SJCRH30 (cell line): ENCODE measurements around the gene SLC39A1. TPM values are rescaled to one million over a fixed set of nuclear protein-coding genes. Genes with fewer than 3 reads are reported as not detected.
"Not testable (repeated sequence)": the region's sequence is repeated elsewhere in the genome, so short reads cannot be mapped to it uniquely, and the experiment has no call there.

Experiments used
- DNase-seq, 2 experiments: peaks; one replicate each; pipeline ENCODE4 v3.0.0-alpha.2; 2015 to 2020
- H3K27ac ChIP-seq: fragments of 250-450 bp; sonication (Bioruptor Pico); 2 replicates; pipeline ENCODE4 v1.5.1; 2020; ENCODE audit warnings: mild to moderate bottlenecking, moderate library complexity
- H3K27me3 ChIP-seq: fragments of 250-450 bp; sonication (Bioruptor Pico); 2 replicates; pipeline ENCODE4 v1.5.1; 2020; ENCODE audit warnings: mild to moderate bottlenecking, moderate library complexity
- H3K36me3 ChIP-seq: fragments of 250-450 bp; sonication (Bioruptor Pico); 2 replicates; pipeline ENCODE4 v1.5.1; 2020; ENCODE audit warnings: mild to moderate bottlenecking, moderate library complexity
- H3K4me1 ChIP-seq: fragments of 250-450 bp; sonication (Bioruptor Pico); 2 replicates; pipeline ENCODE4 v1.5.1; 2020; ENCODE audit warnings: mild to moderate bottlenecking, moderate library complexity
- H3K4me3 ChIP-seq: fragments of 250-450 bp; sonication (Bioruptor Pico); 2 replicates; pipeline ENCODE4 v1.5.1; 2020; ENCODE audit warnings: mild to moderate bottlenecking, moderate library complexity
- H3K9me3 ChIP-seq: fragments of 250-450 bp; sonication (Bioruptor Pico); replicated peaks from 2 replicates; pipeline ENCODE4 v1.5.1; 2020; ENCODE audit warnings: mild to moderate bottlenecking, moderate library complexity
- total RNA-seq: library from RNA; depleted of rRNA; stranded (reverse); fragments of >200 nt; shearing (Covaris generic); gene quantifications from 2 replicates; pipeline ENCODE4 v1.2.3, GENCODE V29; 2014; rRNA removed

Gene SLC39A1
- total RNA-seq, 1 experiment from 2014 or later = 74.4 TPM

DNA sequence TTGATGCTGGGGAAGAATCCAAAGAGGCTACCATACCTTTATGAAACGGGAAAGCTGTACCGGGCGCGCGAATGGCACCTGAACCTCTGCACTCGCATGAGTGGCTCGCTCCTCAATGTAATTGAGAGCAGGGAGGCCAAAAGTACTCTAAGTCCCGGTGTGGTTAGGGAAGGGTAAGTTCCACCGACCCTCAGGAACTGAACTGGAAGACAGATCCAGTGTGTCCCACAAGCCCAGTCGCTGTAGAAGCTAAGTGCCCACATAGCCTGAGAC lies 41.6 kb downstream of the SLC39A1 start:
- Histone ChIP-seq H3K27me3 (no peaks in the 10 kb centered on the region), H3K27ac (peak overlapping the region; percentile 37; the same call in 1 of the 2 replicates), H3K4me3 (peak overlapping the region; percentile 66), H3K9me3 (no peaks in the 10 kb centered on the region), H3K36me3 (no peaks in the 10 kb centered on the region), H3K4me1 (peaks cover 13% of the 10 kb centered on the region)
- peak in 1 of 2 experiments; percentile 41 for DNase-seq

DNA sequence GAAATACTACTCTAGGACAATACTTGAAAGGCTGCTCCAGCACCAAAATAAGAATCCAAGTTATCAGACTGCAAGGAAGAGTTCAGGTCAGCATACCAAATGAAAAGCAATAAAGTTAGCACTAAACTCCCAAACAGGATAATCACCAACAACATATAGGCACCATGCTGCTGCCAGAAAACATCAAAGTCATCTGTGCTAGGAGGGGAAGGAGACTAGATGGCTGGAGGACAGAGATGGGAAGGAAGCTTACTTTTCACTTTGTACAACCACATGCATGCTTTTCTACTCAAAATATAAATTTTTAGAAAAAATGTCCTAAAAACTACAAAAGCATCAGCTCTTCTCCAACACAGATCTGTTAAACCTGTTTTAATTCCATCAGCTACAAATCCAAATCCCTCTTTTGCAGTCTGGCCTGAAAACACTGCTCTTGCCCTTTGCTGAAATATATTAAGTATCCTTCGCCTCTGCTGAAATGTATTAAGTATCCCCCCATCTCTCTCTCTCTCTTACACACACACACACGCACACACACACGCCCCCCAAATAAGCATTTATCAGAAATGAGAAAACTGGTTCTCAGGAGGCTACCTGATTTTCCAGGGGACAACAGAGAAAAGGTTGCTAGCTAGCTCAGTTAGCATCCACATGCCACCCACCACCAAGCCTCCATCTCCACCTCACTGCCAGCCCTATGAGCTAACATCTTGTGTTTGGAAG lies 42.1 kb downstream of the SLC39A1 start:
- no peaks in the 10 kb centered on the region for H3K9me3 ChIP-seq
- no peaks in the 10 kb centered on the region for H3K27me3 ChIP-seq
- no peaks in the 10 kb centered on the region for H3K36me3 ChIP-seq
- H3K27ac ChIP-seq = no peak overlapping the region
- peaks cover 13% of the 10 kb centered on the region for H3K4me1 ChIP-seq
- DNase-seq = no peak
- H3K4me3 ChIP-seq = peak overlapping the region; percentile 66

DNA sequence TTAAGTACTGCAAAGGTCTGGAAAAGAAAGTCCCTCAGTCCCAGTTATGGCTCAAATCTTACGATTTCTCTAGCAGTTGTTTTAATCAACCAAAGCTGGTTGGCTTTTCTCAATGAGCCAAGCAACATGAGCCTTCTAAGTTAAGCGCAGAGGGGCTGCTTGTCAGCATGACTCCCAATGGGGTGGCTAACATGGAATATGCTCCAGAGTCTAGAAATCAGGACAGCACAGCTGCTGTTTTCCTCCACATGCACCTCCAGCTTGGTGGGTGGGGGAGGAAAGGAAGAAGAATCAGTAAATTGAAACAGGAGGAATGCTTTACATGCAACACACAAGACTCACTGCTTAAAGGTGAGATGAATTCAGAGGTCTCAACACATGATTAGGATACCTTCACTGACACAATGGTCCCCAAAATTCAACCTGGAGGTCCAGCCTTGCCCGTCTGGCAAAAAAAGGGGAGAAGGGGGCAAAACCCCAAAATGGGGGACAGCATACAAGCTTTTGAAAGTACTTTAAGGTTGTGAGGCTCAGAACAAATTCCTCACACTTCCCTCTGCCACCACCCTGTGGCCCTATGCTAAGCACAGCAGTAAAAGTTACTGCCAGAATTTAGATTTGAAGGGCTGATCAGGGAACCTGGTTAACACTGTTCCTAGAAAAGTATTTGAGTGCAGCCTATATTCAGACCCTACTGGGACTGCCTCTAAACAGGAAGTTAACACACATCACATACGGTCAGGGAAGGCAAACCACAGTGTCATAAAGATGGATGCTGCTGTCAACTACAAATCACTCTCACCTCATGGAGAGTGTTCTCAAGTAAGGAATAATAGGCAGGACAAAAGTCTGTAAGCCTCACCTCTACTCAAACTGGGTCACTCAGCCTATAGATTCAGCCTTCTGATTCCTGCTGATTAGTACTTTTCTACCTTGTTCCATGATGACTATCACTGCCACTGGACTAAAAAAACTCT lies 43.2 kb downstream of the SLC39A1 start:
- Histone ChIP-seq H3K27ac (no peak overlapping the region), H3K36me3 (no peaks in the 10 kb centered on the region), H3K4me1 (peaks cover 13% of the 10 kb centered on the region), H3K4me3 (no peak overlapping the region), H3K9me3 (no peaks in the 10 kb centered on the region), H3K27me3 (no peaks in the 10 kb centered on the region)
- DNase-seq = peak in 1 of 2 experiments; percentile 28

DNA sequence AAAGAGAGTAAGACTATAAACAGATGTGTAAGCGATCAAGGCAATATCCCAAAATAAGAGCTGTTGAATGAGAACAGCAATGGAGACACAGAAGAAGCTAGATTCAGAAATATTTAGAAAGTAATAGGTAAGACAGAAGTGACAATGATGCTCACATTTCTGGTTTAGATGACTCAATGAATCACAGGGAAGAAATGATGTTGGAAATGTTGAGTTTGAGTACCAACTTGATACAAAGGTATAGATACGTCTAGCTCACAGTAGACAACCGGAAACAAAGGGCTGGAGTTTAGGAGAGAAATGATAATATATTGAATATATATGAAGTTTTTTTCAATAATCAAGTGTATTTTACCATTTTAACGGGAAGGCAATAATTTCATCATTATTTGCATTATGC lies 47.0 kb downstream of the SLC39A1 start:
- H3K4me3 ChIP-seq = no peak overlapping the region
- no peaks in the 10 kb centered on the region for H3K36me3 ChIP-seq
- H3K4me1 ChIP-seq = peaks cover 11% of the 10 kb centered on the region
- no peak for DNase-seq
- no peaks in the 10 kb centered on the region for H3K27me3 ChIP-seq
- H3K9me3 ChIP-seq = no peaks in the 10 kb centered on the region
- H3K27ac ChIP-seq = no peak overlapping the region

DNA sequence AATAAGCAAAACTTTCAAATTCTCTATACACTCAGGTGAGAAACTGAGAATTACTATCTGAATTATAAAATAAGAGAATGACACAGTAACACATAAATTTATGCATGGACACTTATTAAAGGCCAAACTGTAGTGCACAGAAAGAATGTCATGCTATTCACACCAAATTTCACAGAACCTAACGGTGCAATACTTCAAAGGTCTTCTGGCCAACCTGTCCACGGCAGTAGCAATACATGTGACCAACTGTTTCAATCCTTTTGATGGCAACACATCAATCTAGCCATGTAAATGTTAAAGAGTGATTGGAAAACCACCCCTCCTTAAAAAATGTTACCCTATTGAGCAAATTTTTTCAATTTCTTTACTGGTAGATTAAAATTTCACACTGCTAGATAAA lies 51.0 kb downstream of the SLC39A1 start:
- Histone ChIP-seq H3K4me3 (no peak overlapping the region), H3K27me3 (no peaks in the 10 kb centered on the region), H3K9me3 (no peaks in the 10 kb centered on the region), H3K4me1 (no peaks in the 10 kb centered on the region), H3K27ac (no peak overlapping the region), H3K36me3 (no peaks in the 10 kb centered on the region)
- DNase-seq = no peak

DNA sequence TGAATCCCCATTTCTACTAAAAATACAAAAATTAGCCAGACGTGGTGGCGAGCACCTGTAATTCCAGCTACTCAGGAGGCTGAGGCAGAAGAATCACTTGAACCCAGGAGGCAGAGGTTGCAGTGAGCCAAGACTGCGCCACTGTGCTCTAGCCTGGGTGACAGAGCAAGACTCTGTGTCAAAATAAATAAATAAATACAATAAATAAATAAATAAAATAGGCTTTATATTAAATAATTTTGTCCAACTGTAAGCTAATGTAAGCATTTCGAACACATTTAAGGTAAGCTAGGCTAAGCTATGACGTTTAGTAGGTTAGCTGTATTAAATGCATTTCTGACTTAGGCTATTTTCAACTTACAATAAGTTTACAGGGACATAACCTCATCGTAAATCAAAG lies 52.8 kb downstream of the SLC39A1 start:
- H3K4me1 ChIP-seq, DNase-seq, H3K4me3 ChIP-seq: not testable (repeated sequence)

More for the DNA sequence above, 52.8 kb downstream of the SLC39A1 start:
- not testable (repeated sequence) for H3K27me3 ChIP-seq, H3K27ac ChIP-seq, H3K9me3 ChIP-seq, H3K36me3 ChIP-seq

Other genes with a start within 250 kb of the SLC39A1 start
- 25.9 and 28.5 TPM in 2 replicates for gene INTS3, start 235.5 kb downstream of the SLC39A1 start, total RNA-seq
- 1.6 and 2.1 TPM in 2 replicates for gene SLC27A3, start 188.1 kb downstream of the SLC39A1 start, total RNA-seq
- gene GATAD2B, start 40.6 kb downstream of the SLC39A1 start, total RNA-seq = 10.1 and 10.8 TPM in 2 replicates
- gene DENND4B, start 16.8 kb downstream of the SLC39A1 start, total RNA-seq = 18.9 and 26.3 TPM in 2 replicates
- 10.1 and 13.4 TPM in 2 replicates for gene CRTC2, start 4.9 kb downstream of the SLC39A1 start, total RNA-seq
- gene CREB3L4, start 4.4 kb upstream of the SLC39A1 start, total RNA-seq = 7.5 and 9.3 TPM in 2 replicates
- 96.8 and 97.9 TPM in 2 replicates for gene JTB, start 14.1 kb upstream of the SLC39A1 start, total RNA-seq
- 32.4 and 36.5 TPM in 2 replicates for gene RAB13, start 22.8 kb upstream of the SLC39A1 start, total RNA-seq
- gene RPS27, start 27.2 kb upstream of the SLC39A1 start, total RNA-seq = 3,620 and 4,036 TPM in 2 replicates
- gene NUP210L, start 191.5 kb upstream of the SLC39A1 start, total RNA-seq = 0.04 TPM in 1 of 2 replicates, not detected in the other
- 248 and 262 TPM in 2 replicates for gene TPM3, start 228.6 kb upstream of the SLC39A1 start, total RNA-seq
- gene CFAP141, start 242.8 kb upstream of the SLC39A1 start, total RNA-seq = not detected in 2 replicates